ENCODE results near the gene ASCL5.

Gene ASCL5

GRCh38 chr1:201111156-201111555, 15.8 kb downstream of the ASCL5 start:
- TF ChIP-seq MAX (IDR thresholded peaks at IDR 0.05; ENCODE audit: low read depth, low read length) (no peak), POLR2A (IDR thresholded peaks at IDR 0.05; ENCODE audit: extremely low read depth, insufficient read length) (no peak), CTCF (IDR thresholded peaks at IDR 0.05; ENCODE audit: low read depth, low read length) (no peak), MYC (IDR thresholded peaks at IDR 0.05; ENCODE audit: low read depth, low read length) (no peak)
- no peak for DNase-seq (ENCODE audit: low read depth)
- H3K4me3 ChIP-seq (ENCODE audit: low read depth, low read length), result no peak overlapping the region

- no peak for TF ChIP-seq MYC (IDR thresholded peaks at IDR 0.05; ENCODE audit: low read depth, low read length)
- no peak for DNase-seq (ENCODE audit: low read depth)
- no peak overlapping the region for H3K4me3 ChIP-seq (ENCODE audit: low read depth, low read length)
These were observed 16.4 kb downstream of the ASCL5 start for GRCh38 chr1:201110616-201111015.

- no peak overlapping the region for H3K4me3 ChIP-seq (ENCODE audit: low read depth, low read length)
- DNase-seq (ENCODE audit: low read depth), result no peak
- TF ChIP-seq MAX (IDR thresholded peaks at IDR 0.05; ENCODE audit: low read depth, low read length), result no peak
- no peak for TF ChIP-seq CTCF (IDR thresholded peaks at IDR 0.05; ENCODE audit: low read depth, low read length)
- TF ChIP-seq MYC (IDR thresholded peaks at IDR 0.05; ENCODE audit: low read depth, low read length), result no peak
These were observed 16.8 kb downstream of the ASCL5 start for GRCh38 chr1:201110138-201110537.

- TF ChIP-seq POLR2A (IDR thresholded peaks at IDR 0.05; ENCODE audit: extremely low read depth, insufficient read length) (no peak), MYC (IDR thresholded peaks at IDR 0.05; ENCODE audit: low read depth, low read length) (no peak), MAX (IDR thresholded peaks at IDR 0.05; ENCODE audit: low read depth, low read length) (no peak), CTCF (IDR thresholded peaks at IDR 0.05; ENCODE audit: low read depth, low read length) (no peak)
- H3K4me3 ChIP-seq (ENCODE audit: low read depth, low read length), result no peak overlapping the region
- no peak for DNase-seq (ENCODE audit: low read depth)
These were observed 17.3 kb downstream of the ASCL5 start for GRCh38 chr1:201109651-201110050.

- no peak for DNase-seq (ENCODE audit: low read depth)
- TF ChIP-seq MYC (IDR thresholded peaks at IDR 0.05; ENCODE audit: low read depth, low read length), result no peak
- TF ChIP-seq CTCF (IDR thresholded peaks at IDR 0.05; ENCODE audit: low read depth, low read length), result no peak
- H3K4me3 ChIP-seq (ENCODE audit: low read depth, low read length), result no peak overlapping the region
These were observed 18.4 kb downstream of the ASCL5 start for GRCh38 chr1:201108614-201109013.

- no peak overlapping the region for H3K4me3 ChIP-seq (ENCODE audit: low read depth, low read length)
- TF ChIP-seq CTCF (IDR thresholded peaks at IDR 0.05; ENCODE audit: low read depth, low read length) (no peak), MAX (IDR thresholded peaks at IDR 0.05; ENCODE audit: low read depth, low read length) (no peak), MYC (IDR thresholded peaks at IDR 0.05; ENCODE audit: low read depth, low read length) (no peak), POLR2A (IDR thresholded peaks at IDR 0.05; ENCODE audit: extremely low read depth, insufficient read length) (no peak)
- DNase-seq (ENCODE audit: low read depth), result no peak
These were observed 21.3 kb downstream of the ASCL5 start for GRCh38 chr1:201105688-201106087.

All from NB4 (cell line).